ENCODE measurements around the gene CD63.

CD63 gene

GRCh38 chr12:55704824-55705718 lies 23.7 kb downstream of the CD63 start:
- no peak for DNase-seq (ENCODE audit: low spot score)

- no peak for DNase-seq (ENCODE audit: low spot score)
These were observed 24.7 kb downstream of the CD63 start for GRCh38 chr12:55703901-55704761.

- no peak for DNase-seq (ENCODE audit: low spot score)
These were observed 25.5 kb downstream of the CD63 start for GRCh38 chr12:55703288-55703687.

- no peak for DNase-seq (ENCODE audit: low spot score)
These were observed 25.9 kb downstream of the CD63 start for GRCh38 chr12:55702861-55703260.

GRCh38 chr12:55700255-55701018 lies 28.4 kb downstream of the CD63 start:
- no peak for DNase-seq (ENCODE audit: low spot score)

- no peak for DNase-seq (ENCODE audit: low spot score)
These were observed 29.2 kb downstream of the CD63 start for GRCh38 chr12:55699471-55700055.

GRCh38 chr12:55698965-55699364 lies 29.8 kb downstream of the CD63 start:
- no peak for DNase-seq (ENCODE audit: low spot score)

- DNase-seq (ENCODE audit: low spot score) = no peak
These were observed 30.4 kb downstream of the CD63 start for GRCh38 chr12:55698241-55698955.

- no peak for DNase-seq (ENCODE audit: low spot score)
These were observed 31.1 kb downstream of the CD63 start for GRCh38 chr12:55697686-55698085.

GRCh38 chr12:55696796-55697462 lies 31.9 kb downstream of the CD63 start:
- DNase-seq (ENCODE audit: low spot score) = no peak

GRCh38 chr12:55696141-55696540 lies 32.7 kb downstream of the CD63 start:
- no peak for DNase-seq (ENCODE audit: low spot score)

- no peak for DNase-seq (ENCODE audit: low spot score)
These were observed 33.5 kb downstream of the CD63 start for GRCh38 chr12:55695349-55695748.

GRCh38 chr12:55694651-55695050 lies 34.2 kb downstream of the CD63 start:
- DNase-seq (ENCODE audit: low spot score) = no peak

GRCh38 chr12:55694188-55694515 lies 34.7 kb downstream of the CD63 start:
- no peak for DNase-seq (ENCODE audit: low spot score)

- no peak for DNase-seq (ENCODE audit: low spot score)
These were observed 35.3 kb downstream of the CD63 start for GRCh38 chr12:55693323-55694187.

GRCh38 chr12:55692631-55693322 lies 36.0 kb downstream of the CD63 start:
- no peak for DNase-seq (ENCODE audit: low spot score)

- no peak for DNase-seq (ENCODE audit: low spot score)
These were observed 39.8 kb downstream of the CD63 start for GRCh38 chr12:55688716-55689655.

GRCh38 chr12:55687746-55688145 lies 41.1 kb downstream of the CD63 start:
- no peak for DNase-seq (ENCODE audit: low spot score)

Measured in GM03348 (cell line).